ENCODE data around the gene UBE2O.

The UBE2O gene

DNA sequence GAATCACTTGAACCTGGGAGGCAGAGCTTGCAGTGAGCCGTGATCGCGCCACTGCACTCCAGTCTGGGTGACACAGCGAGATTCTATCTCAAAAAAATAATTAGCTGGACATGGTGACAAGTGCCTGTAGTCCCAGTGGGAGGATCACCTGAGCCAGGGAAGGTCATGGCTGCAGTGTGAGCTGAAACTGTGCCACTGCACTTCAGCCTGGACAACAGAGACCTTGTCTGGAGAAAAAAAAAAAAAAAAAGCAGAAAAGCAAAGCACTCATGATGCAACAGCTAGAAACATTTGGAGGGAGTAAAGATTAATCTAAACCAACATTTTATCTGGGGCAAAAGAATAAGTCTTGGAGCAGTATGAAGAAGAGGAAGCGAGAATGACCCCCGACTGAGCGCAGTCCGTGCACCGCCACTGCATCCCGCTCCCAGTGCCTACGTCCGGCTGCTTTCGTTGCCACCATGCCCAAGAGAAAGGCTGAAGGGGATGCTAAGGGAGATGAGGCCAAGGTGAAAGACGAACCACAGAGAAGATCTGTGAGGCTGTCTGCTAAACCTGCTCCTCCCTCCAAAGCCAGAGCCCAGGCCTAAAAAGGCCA lies 107.5 kb downstream of the UBE2O start:
- DNase-seq (ENCODE audit: low spot score) = no peak

DNA sequence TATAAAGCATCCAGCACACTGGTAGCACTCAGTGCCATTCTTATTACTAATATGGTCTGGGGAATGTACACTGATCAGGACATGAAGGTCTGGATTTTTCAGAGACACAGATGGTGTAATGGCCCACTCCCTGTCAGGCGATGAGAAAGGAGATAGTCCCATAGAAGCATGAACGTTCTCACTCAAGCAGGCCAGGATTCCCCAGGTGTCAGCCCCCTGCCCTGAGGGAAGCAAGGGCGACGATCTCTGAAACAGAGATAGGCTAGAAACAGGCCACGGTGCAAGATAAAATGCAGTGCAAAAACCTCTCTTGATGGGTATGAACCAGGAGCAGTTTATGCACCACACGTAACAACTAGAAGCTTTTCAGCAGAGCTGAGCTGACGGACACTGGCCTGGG lies 109.8 kb downstream of the UBE2O start:
- no peak for DNase-seq (ENCODE audit: low spot score)

DNA sequence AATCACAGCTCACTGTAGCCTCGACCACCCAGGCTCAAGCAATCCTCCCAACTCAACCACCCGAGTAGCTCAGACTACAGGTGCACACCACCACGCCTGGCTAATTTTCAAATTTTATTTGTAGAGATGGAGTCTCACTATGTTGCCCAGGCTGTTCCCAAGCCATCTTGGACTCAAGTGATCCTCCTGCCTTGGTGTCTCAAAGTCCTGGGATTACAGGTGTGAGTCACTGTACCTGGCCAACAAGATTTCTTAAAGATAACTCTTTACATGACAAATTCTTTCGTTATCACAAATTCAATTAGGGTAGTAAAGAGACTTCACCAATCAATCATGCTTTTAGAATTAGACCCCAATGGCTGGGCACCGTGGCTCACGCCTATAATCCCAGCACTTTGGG lies 111.7 kb downstream of the UBE2O start:
- DNase-seq (ENCODE audit: low spot score) = no peak

Data from D341Med (cell line).